Measurements from ENCODE around the gene ASTE1. TPM values are rescaled to one million over a fixed set of nuclear protein-coding genes. Genes with fewer than 3 reads are reported as not detected.
"Not testable (repeated sequence)": the region's sequence is repeated elsewhere in the genome, so short reads cannot be mapped to it uniquely, and the experiment has no call there.

The ASTE1 gene
- total RNA-seq, 1 donor from 2014 or later = 9.6 TPM

- Mint-ChIP-seq H3K9me3 (no peaks in the 10 kb centered on the region), H3K27me3 (ENCODE audit: insufficient read depth) (no peaks in the 10 kb centered on the region), H3K4me1 (ENCODE audit: low read depth) (peaks cover 29% of the 10 kb centered on the region), H3K36me3 (ENCODE audit: low read depth) (peaks cover 31% of the 10 kb centered on the region), H3K27ac (no peak overlapping the region), H3K4me3 (no peak overlapping the region)
- DNase-seq (ENCODE audit: low spot score) = no peak
- intact Hi-C loops (cut with micrococcal nuclease) = no loop called here
These were observed 25.6 kb downstream of the ASTE1 start for GRCh38 chr3:131001071-131001470.

- Mint-ChIP-seq H3K36me3 (ENCODE audit: low read depth) (peaks cover 15% of the 10 kb centered on the region), H3K9me3 (no peaks in the 10 kb centered on the region), H3K4me1 (ENCODE audit: low read depth) (no peaks in the 10 kb centered on the region), H3K4me3 (no peak overlapping the region), H3K27me3 (ENCODE audit: insufficient read depth) (no peaks in the 10 kb centered on the region), H3K27ac (no peak overlapping the region)
- intact Hi-C loops (cut with micrococcal nuclease) = no loop called here
- no peak for DNase-seq (ENCODE audit: low spot score)
These were observed 29.3 kb downstream of the ASTE1 start for GRCh38 chr3:130997289-130997688.

- Mint-ChIP-seq H3K4me1 (ENCODE audit: low read depth) (no peaks in the 10 kb centered on the region), H3K4me3 (no peak overlapping the region), H3K36me3 (ENCODE audit: low read depth) (peaks cover 22% of the 10 kb centered on the region), H3K27me3 (ENCODE audit: insufficient read depth) (no peaks in the 10 kb centered on the region), H3K27ac (no peak overlapping the region), H3K9me3 (peaks cover 3% of the 10 kb centered on the region)
- intact Hi-C loops (cut with micrococcal nuclease) = no loop called here
- DNase-seq (ENCODE audit: low spot score) = no peak
These were observed 34.3 kb downstream of the ASTE1 start for GRCh38 chr3:130992344-130992743.

- H3K36me3 Mint-ChIP-seq (ENCODE audit: low read depth) = peaks cover 19% of the 10 kb centered on the region
- H3K4me3 Mint-ChIP-seq = no peak overlapping the region
- no peaks in the 10 kb centered on the region for H3K27me3 Mint-ChIP-seq (ENCODE audit: insufficient read depth)
- intact Hi-C loops (cut with micrococcal nuclease) = no loop called here
- H3K27ac Mint-ChIP-seq = no peak overlapping the region
- H3K9me3 Mint-ChIP-seq = peaks cover 3% of the 10 kb centered on the region
- H3K4me1 Mint-ChIP-seq (ENCODE audit: low read depth) = no peaks in the 10 kb centered on the region
- DNase-seq (ENCODE audit: low spot score) = no peak
These were observed 35.5 kb downstream of the ASTE1 start for GRCh38 chr3:130991126-130991525.

- H3K4me3 Mint-ChIP-seq = no peak overlapping the region
- peaks cover 23% of the 10 kb centered on the region for H3K36me3 Mint-ChIP-seq (ENCODE audit: low read depth)
- H3K27ac Mint-ChIP-seq = no peak overlapping the region
- H3K9me3 Mint-ChIP-seq = peaks cover 3% of the 10 kb centered on the region
- no peaks in the 10 kb centered on the region for H3K4me1 Mint-ChIP-seq (ENCODE audit: low read depth)
- no peak for DNase-seq (ENCODE audit: low spot score)
- intact Hi-C loops (cut with micrococcal nuclease) = no loop called here
- no peaks in the 10 kb centered on the region for H3K27me3 Mint-ChIP-seq (ENCODE audit: insufficient read depth)
These were observed 36.3 kb downstream of the ASTE1 start for GRCh38 chr3:130990282-130990681.

- Mint-ChIP-seq H3K4me1 (ENCODE audit: low read depth) (no peaks in the 10 kb centered on the region), H3K9me3 (no peaks in the 10 kb centered on the region), H3K27me3 (ENCODE audit: insufficient read depth) (no peaks in the 10 kb centered on the region), H3K4me3 (no peak overlapping the region), H3K36me3 (ENCODE audit: low read depth) (peaks cover 22% of the 10 kb centered on the region), H3K27ac (no peak overlapping the region)
- DNase-seq (ENCODE audit: low spot score) = no peak
- intact Hi-C loops (cut with micrococcal nuclease) = no loop called here
These were observed 45.2 kb downstream of the ASTE1 start for GRCh38 chr3:130981469-130981868.

GRCh38 chr3:130979117-130979516, 47.5 kb downstream of the ASTE1 start:
- intact Hi-C loops (cut with micrococcal nuclease) = no loop called here
- Mint-ChIP-seq H3K36me3 (ENCODE audit: low read depth) (peaks cover 25% of the 10 kb centered on the region), H3K4me1 (ENCODE audit: low read depth) (no peaks in the 10 kb centered on the region), H3K9me3 (no peaks in the 10 kb centered on the region), H3K27me3 (ENCODE audit: insufficient read depth) (no peaks in the 10 kb centered on the region), H3K27ac (no peak overlapping the region), H3K4me3 (no peak overlapping the region)
- no peak for DNase-seq (ENCODE audit: low spot score)

- intact Hi-C loops (cut with micrococcal nuclease) = no loop called here
- Mint-ChIP-seq H3K27me3 (ENCODE audit: insufficient read depth) (no peaks in the 10 kb centered on the region), H3K4me1 (ENCODE audit: low read depth) (no peaks in the 10 kb centered on the region), H3K9me3 (no peaks in the 10 kb centered on the region), H3K36me3 (ENCODE audit: low read depth) (peaks cover 34% of the 10 kb centered on the region), H3K4me3 (no peak overlapping the region), H3K27ac (no peak overlapping the region)
- DNase-seq (ENCODE audit: low spot score) = no peak
These were observed 49.9 kb downstream of the ASTE1 start for GRCh38 chr3:130976706-130977105.

- H3K9me3 Mint-ChIP-seq = no peaks in the 10 kb centered on the region
- no peaks in the 10 kb centered on the region for H3K27me3 Mint-ChIP-seq (ENCODE audit: insufficient read depth)
- peaks cover 14% of the 10 kb centered on the region for H3K4me1 Mint-ChIP-seq (ENCODE audit: low read depth)
- H3K36me3 Mint-ChIP-seq (ENCODE audit: low read depth) = peaks cover 38% of the 10 kb centered on the region
- intact Hi-C loops (cut with micrococcal nuclease) = no loop called here
- DNase-seq (ENCODE audit: low spot score) = no peak
- H3K4me3 Mint-ChIP-seq = no peak overlapping the region
- no peak overlapping the region for H3K27ac Mint-ChIP-seq
These were observed 51.4 kb downstream of the ASTE1 start for GRCh38 chr3:130975251-130975650.

GRCh38 chr3:130974201-130974600, 52.4 kb downstream of the ASTE1 start:
- intact Hi-C loops (cut with micrococcal nuclease) = no loop called here
- no peaks in the 10 kb centered on the region for H3K9me3 Mint-ChIP-seq
- DNase-seq (ENCODE audit: low spot score) = no peak
- no peak overlapping the region for H3K27ac Mint-ChIP-seq
- peaks cover 14% of the 10 kb centered on the region for H3K4me1 Mint-ChIP-seq (ENCODE audit: low read depth)
- no peak overlapping the region for H3K4me3 Mint-ChIP-seq
- H3K36me3 Mint-ChIP-seq (ENCODE audit: low read depth) = peaks cover 33% of the 10 kb centered on the region
- no peaks in the 10 kb centered on the region for H3K27me3 Mint-ChIP-seq (ENCODE audit: insufficient read depth)

GRCh38 chr3:130973406-130973805, 53.2 kb downstream of the ASTE1 start:
- intact Hi-C loops (cut with micrococcal nuclease) = no loop called here
- peaks cover 14% of the 10 kb centered on the region for H3K4me1 Mint-ChIP-seq (ENCODE audit: low read depth)
- no peaks in the 10 kb centered on the region for H3K9me3 Mint-ChIP-seq
- no peak overlapping the region for H3K27ac Mint-ChIP-seq
- H3K27me3 Mint-ChIP-seq (ENCODE audit: insufficient read depth) = no peaks in the 10 kb centered on the region
- no peak overlapping the region for H3K4me3 Mint-ChIP-seq
- DNase-seq (ENCODE audit: low spot score) = no peak
- H3K36me3 Mint-ChIP-seq (ENCODE audit: low read depth) = peaks cover 30% of the 10 kb centered on the region

- H3K9me3 Mint-ChIP-seq; intact Hi-C loops (cut with micrococcal nuclease); DNase-seq (ENCODE audit: low spot score); H3K4me3 Mint-ChIP-seq; H3K27ac Mint-ChIP-seq; H3K27me3 Mint-ChIP-seq (ENCODE audit: insufficient read depth): not testable (repeated sequence)
- Mint-ChIP-seq H3K36me3 (ENCODE audit: low read depth) (peaks cover 34% of the 10 kb centered on the region), H3K4me1 (ENCODE audit: low read depth) (peaks cover 14% of the 10 kb centered on the region)
These were observed 54.0 kb downstream of the ASTE1 start for GRCh38 chr3:130972592-130972991.

- no peak for DNase-seq (ENCODE audit: low spot score)
- H3K4me1 Mint-ChIP-seq (ENCODE audit: low read depth) = peaks cover 14% of the 10 kb centered on the region
- intact Hi-C loops (cut with micrococcal nuclease) = no loop called here
- H3K27me3 Mint-ChIP-seq (ENCODE audit: insufficient read depth) = no peaks in the 10 kb centered on the region
- H3K27ac Mint-ChIP-seq = peak overlapping the region; percentile 14
- peaks cover 40% of the 10 kb centered on the region for H3K36me3 Mint-ChIP-seq (ENCODE audit: low read depth)
- no peak overlapping the region for H3K4me3 Mint-ChIP-seq
- H3K9me3 Mint-ChIP-seq = no peaks in the 10 kb centered on the region
These were observed 55.4 kb downstream of the ASTE1 start for GRCh38 chr3:130971208-130971607.

- no peak overlapping the region for H3K4me3 Mint-ChIP-seq
- no peak for DNase-seq (ENCODE audit: low spot score)
- intact Hi-C loops (cut with micrococcal nuclease) = no loop called here
- no peak overlapping the region for H3K27ac Mint-ChIP-seq
- H3K27me3 Mint-ChIP-seq (ENCODE audit: insufficient read depth) = no peaks in the 10 kb centered on the region
- H3K36me3 Mint-ChIP-seq (ENCODE audit: low read depth) = peaks cover 38% of the 10 kb centered on the region
- no peaks in the 10 kb centered on the region for H3K9me3 Mint-ChIP-seq
- peaks cover 14% of the 10 kb centered on the region for H3K4me1 Mint-ChIP-seq (ENCODE audit: low read depth)
These were observed 57.0 kb downstream of the ASTE1 start for GRCh38 chr3:130969621-130970020.

Measured in activated T-helper 1 cell treated with anti-CD3 and anti-CD28 coated beads, Interleukin-12 subunit alpha, Interleukin-12 subunit beta, Interleukin-2, Interleukin-4 antibody, amounts not matched to agents 30 ng/mL and 10 ng/mL and 1 ng/mL, durations not matched to agents 14 hours and 24 hours and 36 hours (primary cell).